ENCODE results near the gene RAP1GAP2. TPM values are rescaled to one million over a fixed set of nuclear protein-coding genes. Genes with fewer than 3 reads are reported as not detected.
A peak's percentile ranks its signal among the peaks of the same experiment; 100 is the strongest.

The RAP1GAP2 gene
- total RNA-seq, 2 experiments from 2014 or later = 11.3 to 28.2 TPM

GRCh38 chr17:3026856-3027751 lies 230.9 kb downstream of the RAP1GAP2 start:
- Histone ChIP-seq H3K4me2 (ENCODE audit: low read length) (no peak overlapping the region), H3K4me3 (ENCODE audit: low read depth, low read length, poor library complexity, severe bottlenecking) (no peak overlapping the region), H2AFZ (ENCODE audit: low read length) (no peak overlapping the region), H4K20me1 (ENCODE audit: insufficient read depth, low read length) (no peaks in the 10 kb centered on the region), H3K27ac (ENCODE audit: low read depth, low read length, poor library complexity, severe bottlenecking) (no peak overlapping the region), H3K36me3 (ENCODE audit: insufficient read depth, low read length) (peaks cover 60% of the 10 kb centered on the region), H3K4me1 (ENCODE audit: insufficient read depth, low read length, poor library complexity, severe bottlenecking) (no peaks in the 10 kb centered on the region), H3K79me2 (ENCODE audit: insufficient read depth, low read depth, low read length) (no peaks in the 10 kb centered on the region), H3K9me2 (ENCODE audit: insufficient read depth, low read length) (no peaks in the 10 kb centered on the region), H3K9me3 (ENCODE audit: low read length) (peaks cover 14% of the 10 kb centered on the region; the same call in 1 of the 2 replicates)
- intact Hi-C loops (cut with micrococcal nuclease; ENCODE audit: unreplicated experiment) = no loop called here
- POLR2A ChIA-PET = no interaction called here
- TF ChIP-seq CTCF (conservative IDR thresholded peaks at IDR 0.05; ENCODE audit: low read length) (no peak), EZH2phosphoT487 (IDR thresholded peaks at IDR 0.05; ENCODE audit: borderline replicate concordance, low read depth, low read length) (no peak)
- no TSS peak for BruUV-seq (replicated peaks)
- no peak for DNase-seq (ENCODE audit: low spot score)
- CTCF ChIA-PET (ENCODE audit: unreplicated experiment) = no interaction called here

GRCh38 chr17:3027786-3028532 lies 231.7 kb downstream of the RAP1GAP2 start:
- CTCF ChIA-PET (ENCODE audit: unreplicated experiment) = no interaction called here
- TF ChIP-seq CTCF (conservative IDR thresholded peaks at IDR 0.05; ENCODE audit: low read length) (0 out of 2 replicates have a peak, but pooled peaks have one; percentile 22), EZH2phosphoT487 (IDR thresholded peaks at IDR 0.05; ENCODE audit: borderline replicate concordance, low read depth, low read length) (no peak)
- BruUV-seq (replicated peaks) = no TSS peak

More at GRCh38 chr17:3027786-3028532, 231.7 kb downstream of the RAP1GAP2 start:
- intact Hi-C loops (cut with micrococcal nuclease; ENCODE audit: unreplicated experiment) = no loop called here
- Histone ChIP-seq H3K4me1 (ENCODE audit: insufficient read depth, low read length, poor library complexity, severe bottlenecking) (no peaks in the 10 kb centered on the region), H3K27ac (ENCODE audit: low read depth, low read length, poor library complexity, severe bottlenecking) (no peak overlapping the region), H3K9me2 (ENCODE audit: insufficient read depth, low read length) (no peaks in the 10 kb centered on the region), H3K4me3 (ENCODE audit: low read depth, low read length, poor library complexity, severe bottlenecking) (no peak overlapping the region), H3K4me2 (ENCODE audit: low read length) (no peak overlapping the region), H3K9me3 (ENCODE audit: low read length) (peaks cover 7% of the 10 kb centered on the region; the same call in 1 of the 2 replicates), H3K79me2 (ENCODE audit: insufficient read depth, low read depth, low read length) (no peaks in the 10 kb centered on the region), H4K20me1 (ENCODE audit: insufficient read depth, low read length) (no peaks in the 10 kb centered on the region), H3K36me3 (ENCODE audit: insufficient read depth, low read length) (peaks cover 52% of the 10 kb centered on the region), H2AFZ (ENCODE audit: low read length) (no peak overlapping the region)
- no peak for DNase-seq (ENCODE audit: low spot score)
- POLR2A ChIA-PET = no interaction called here
